NCI-H2227 (cell line): ENCODE results near the gene F2R.
"Not testable (repeated sequence)": the region's sequence is repeated elsewhere in the genome, so short reads cannot be mapped to it uniquely, and the experiment has no call there.

ENCODE experiments used
- DNase-seq: peaks from one replicate; lab custom pipeline; 2025; ENCODE audit not compliant: unreplicated experiment; lab: John Stamatoyannopoulos, UW

Gene F2R

DNA sequence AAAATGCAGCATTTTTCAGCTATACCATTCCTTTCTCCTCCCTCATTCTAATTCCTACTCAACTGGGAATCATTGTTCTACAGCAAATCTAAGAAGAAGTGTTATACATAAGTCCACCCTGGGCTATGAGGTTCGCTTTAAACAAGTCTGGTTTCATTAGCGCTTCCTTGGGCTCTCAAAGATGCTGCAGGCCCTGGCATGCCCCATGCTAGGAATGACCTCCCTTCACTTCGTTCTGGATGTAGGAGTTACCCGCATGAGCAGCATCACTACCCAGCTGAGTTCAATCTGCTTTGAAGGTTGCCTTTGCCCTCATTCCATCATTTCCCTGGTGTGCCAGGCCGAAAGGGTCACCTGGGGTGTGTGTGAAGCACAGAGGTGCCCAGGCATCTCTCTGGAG, 35.4 kb downstream of the F2R start:
- no peak for DNase-seq

DNA sequence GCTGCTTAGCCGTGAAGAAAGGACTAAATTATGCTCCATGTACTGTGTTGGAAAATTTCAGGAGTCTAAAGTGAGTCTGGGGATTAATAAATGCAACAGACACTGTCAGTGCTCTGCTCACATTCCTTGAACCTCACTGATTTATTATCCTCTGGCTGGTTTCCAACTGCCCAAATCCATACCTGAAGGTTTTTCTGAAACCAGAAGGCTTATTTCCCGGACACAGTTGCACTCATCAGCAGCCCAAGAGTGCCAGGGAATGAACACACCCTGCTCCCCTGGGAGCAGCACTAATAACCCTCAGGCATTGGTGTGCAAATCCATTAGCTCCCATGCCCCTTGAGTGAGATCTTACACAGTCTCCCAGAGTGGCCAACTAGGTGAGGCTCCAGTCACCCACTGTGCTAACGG, 38.7 kb downstream of the F2R start:
- DNase-seq, result no peak

GRCh38 chr5:76755779-76756637, 40.1 kb downstream of the F2R start:
- DNase-seq, result no peak

- no peak for DNase-seq
Measured at GRCh38 chr5:76757049-76757448, 41.1 kb downstream of the F2R start.

DNA sequence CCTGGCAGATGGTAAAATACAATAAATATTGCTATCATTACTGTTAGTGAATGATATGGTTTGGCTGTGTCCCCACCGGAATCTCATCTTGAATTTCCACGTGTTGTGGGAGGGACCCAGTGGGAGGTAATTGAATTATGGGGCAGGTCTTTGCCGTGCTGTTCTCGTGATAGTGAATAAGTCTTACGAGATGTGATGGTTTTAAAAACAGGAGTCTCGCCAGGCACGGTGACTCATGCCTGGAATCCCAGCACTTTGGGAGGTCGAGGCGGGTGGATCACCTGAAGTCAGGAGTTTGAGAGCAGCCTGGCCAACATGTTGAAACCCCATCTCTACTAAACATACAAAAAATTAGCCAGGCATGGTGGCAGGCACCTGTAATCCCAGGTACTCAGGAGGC, 45.2 kb downstream of the F2R start:
- not testable (repeated sequence) for DNase-seq

- DNase-seq, result no peak
Measured at GRCh38 chr5:76762484-76762883, 46.6 kb downstream of the F2R start.

GRCh38 chr5:76763136-76763535, 47.2 kb downstream of the F2R start:
- no peak for DNase-seq

DNA sequence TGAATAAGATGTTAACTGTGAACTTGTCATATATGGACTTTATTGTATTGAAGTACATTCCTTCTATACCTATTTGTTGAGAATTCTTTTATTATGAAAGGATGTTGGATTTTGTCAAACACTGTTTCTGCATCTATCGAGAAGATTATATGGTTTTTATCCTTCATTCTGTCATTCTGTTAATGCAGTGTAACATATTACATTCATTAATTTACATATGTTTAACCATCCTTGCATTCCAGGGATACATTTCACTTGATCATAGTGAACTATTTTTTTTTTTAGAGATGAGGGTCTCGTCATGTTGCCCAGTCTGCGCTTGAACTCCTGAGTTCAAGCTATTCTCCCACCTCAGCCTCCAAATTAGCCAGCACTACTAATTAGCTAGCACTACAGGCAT, 48.4 kb downstream of the F2R start:
- no peak for DNase-seq

- DNase-seq, result no peak
Measured at GRCh38 chr5:76765249-76765648, 49.3 kb downstream of the F2R start.

DNA sequence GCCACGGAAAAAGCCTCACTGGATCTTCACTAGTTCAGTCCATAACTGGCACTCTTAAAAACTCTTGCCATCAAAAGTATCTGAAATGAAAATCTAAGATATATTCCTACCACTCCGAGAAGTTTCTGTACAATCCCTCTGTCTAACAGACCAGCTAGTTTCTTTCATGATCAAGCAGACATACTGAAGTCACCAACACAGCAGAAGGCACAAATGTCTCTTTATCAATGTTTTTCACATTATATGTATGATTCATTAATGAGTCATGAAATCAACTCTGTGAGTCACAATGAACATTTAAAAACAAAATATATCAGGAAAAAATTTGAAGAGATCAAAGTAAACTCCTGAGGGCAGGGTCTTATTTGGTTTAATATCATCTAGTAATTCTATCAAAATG, 50.8 kb downstream of the F2R start:
- DNase-seq, result no peak

DNA sequence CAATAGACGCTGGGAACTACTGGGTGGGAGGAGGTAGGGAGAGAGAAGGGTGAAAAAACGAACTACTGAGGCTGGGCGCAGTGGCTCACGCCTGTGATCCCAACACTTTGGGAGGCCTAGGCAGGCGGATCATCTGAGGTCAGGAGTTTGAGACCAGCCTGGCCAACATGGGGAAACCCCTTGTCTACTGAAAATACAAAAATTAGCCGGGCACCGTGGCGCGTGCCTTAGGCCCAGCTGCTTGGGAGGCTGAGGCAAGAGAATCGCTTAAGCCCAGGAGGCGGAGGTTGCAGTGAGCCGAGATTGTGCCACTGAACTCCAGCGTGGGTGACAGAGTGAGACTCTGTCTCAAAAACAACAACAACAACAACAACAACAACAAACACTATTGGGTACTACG, 55.1 kb downstream of the F2R start:
- DNase-seq, result not testable (repeated sequence)

DNA sequence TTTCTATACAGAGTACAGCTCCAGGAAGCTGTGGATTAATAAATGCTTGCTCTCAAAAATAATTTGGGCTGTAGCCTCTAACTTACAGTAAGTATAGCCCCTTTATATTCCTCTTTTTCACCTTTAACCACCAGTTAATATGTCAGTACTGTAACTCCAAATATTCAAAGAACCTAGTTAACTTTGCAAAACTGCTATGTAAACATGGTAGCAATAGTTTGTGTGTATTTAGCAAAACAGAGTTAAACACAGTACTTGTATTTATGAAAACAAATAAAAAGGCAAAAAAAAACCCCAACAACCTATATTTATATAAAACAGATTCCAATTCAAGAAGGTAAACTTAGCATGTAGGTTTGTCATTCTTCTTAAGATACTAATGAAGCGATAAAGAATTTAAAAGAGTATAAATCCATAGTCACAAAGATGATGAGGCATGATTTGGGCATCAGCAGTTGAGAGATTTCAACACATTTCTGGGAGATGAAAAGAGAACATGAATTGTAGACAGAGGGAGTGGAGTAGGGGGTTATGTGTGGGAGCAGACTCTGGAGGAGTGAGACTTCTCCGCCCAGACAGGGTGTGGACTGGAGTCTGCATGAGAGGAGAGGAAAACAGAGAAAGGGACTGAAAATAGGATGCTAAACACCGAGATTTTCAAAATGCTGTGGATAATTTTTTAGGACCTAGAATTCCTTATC, 55.9 kb downstream of the F2R start:
- DNase-seq, result no peak

DNA sequence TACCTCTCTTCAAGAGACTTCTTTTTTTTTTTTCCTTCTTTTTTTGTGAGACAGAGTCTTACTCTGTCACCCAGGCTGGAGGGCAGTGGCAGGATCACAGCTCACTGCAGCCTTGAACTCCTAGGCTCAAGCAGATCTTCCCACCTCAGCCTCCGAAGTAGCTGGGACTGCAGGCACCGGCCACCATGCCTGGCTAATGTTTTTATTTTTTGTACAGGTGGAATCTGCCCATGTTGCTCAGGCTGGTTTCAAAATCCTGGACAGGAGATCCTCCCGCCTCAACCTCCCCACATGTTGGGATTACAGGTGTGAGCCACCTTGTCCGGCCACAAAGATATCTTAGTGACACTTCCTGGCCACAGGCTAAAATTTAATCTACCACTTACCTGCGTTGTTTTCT, 60.0 kb downstream of the F2R start:
- DNase-seq, result no peak

DNA sequence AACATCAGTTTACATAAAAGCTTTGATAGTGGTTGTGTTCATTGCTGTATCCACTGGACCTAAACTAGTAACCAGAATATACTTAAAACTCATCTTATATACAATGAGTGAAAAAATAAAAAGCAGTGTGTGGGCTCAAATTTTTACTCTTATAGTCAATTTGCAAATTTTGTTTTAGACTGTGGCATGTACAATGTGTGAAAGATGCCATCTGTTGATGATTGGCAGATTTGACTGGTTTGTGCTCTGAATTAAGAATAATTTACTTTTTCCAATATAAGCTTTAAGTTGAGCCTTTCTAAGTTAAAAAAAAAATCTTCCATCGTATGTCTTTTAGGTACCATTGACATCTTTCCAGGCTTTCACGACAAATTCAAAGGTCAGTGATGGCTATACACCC, 60.5 kb downstream of the F2R start:
- DNase-seq, result no peak

DNA sequence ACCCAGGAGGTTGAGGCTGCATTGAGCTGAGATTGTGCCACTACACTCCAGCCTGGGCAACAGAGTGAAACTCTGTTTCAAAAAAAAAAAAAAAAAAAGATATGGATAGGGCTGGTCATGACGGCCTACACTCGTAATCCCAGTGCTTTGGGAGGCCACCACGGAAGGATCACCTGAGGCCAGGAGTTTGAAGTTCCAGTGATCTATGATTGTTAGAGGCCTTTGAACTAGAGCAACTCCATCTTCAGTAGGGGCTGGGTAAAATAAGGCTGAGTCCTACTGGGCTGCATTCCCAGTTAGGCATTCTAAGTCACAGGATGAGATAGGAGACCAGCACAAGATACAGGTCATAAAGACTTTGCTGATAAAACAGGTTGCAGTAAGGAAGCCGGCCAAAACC, 64.7 kb downstream of the F2R start:
- not testable (repeated sequence) for DNase-seq

DNA sequence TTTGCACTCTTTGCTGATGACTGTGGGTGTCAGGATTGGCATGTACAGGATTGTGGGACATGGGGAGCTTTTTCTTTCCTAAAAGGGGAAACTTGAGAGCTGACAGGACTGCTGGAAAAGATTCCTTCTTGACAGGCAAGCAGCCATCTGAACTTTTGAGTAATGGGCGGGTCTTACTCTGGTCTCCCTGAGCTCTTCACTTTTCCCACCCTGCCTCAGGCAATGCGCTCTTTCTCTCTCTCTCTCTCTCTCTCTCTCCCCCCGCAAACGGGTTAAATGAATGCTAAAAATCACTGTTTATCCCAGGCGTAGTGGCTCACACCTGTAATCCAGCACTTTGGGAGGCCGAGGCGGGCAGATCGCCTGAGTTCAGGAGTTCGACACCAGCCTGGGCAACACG, 65.8 kb downstream of the F2R start:
- DNase-seq, result no peak

GRCh38 chr5:76782444-76782843, 66.5 kb downstream of the F2R start:
- DNase-seq, result no peak
